Prostate gland (tissue), 2 donors: ENCODE results near the gene C11orf21. TPM values are rescaled to one million over a fixed set of nuclear protein-coding genes. Genes with fewer than 3 reads are reported as not detected.

Experiments
- DNase-seq: peaks from one replicate; pipeline ENCODE4 v3.0.0-alpha.2; 2019; ENCODE audit warnings: low spot score
- H3K27ac ChIP-seq, 2 donors: fragments of 200-600 bp; sonication (generic); 2 replicates each; pipeline ENCODE4 v1.5.1; 2017 to 2019
- H3K27me3 ChIP-seq: fragments of 200-600 bp; sonication (generic); replicated peaks from 2 replicates; pipeline ENCODE4 v1.5.1; 2019; ENCODE audit not compliant: insufficient read depth
- H3K36me3 ChIP-seq, 2 donors: fragments of 200-600 bp; sonication (generic); 1 replicate in 1 of 2; 2 replicates in 1 of 2; pipeline versions ENCODE4 v1.5.1 to v1.8.1; 2017 to 2019
- H3K4me1 ChIP-seq: fragments of 200-600 bp; sonication (generic); replicated peaks from 2 replicates; pipeline ENCODE4 v1.5.1; 2019
- H3K4me3 ChIP-seq, 2 donors: fragments of 200-600 bp; sonication (generic); 2 replicates each; pipeline ENCODE4 v1.5.1; 2017 to 2019
- H3K9me3 ChIP-seq: fragments of 200-600 bp; sonication (generic); 2 replicates; pipeline ENCODE4 v1.5.1; 2017
- POLR2A ChIP-seq: fragments of 450-650 bp; IDR thresholded peaks from one replicate; pipeline ENCODE4 v1.6.1; 2016; ENCODE audit warnings: antibody characterized with exemption, mild to moderate bottlenecking
- POLR2AphosphoS5 ChIP-seq: sonication (generic); formaldehyde crosslinking; IDR thresholded peaks from one replicate; pipeline ENCODE4 v1.6.1; 2017; ENCODE audit warnings: antibody characterized with exemption
- WGBS: methylation state at CpG from one replicate; pipeline ENCODE4 v1.1.5; 2018; 5-methylcytosine and 5-hydroxymethylcytosine counted together
- intact Hi-C: fragments of 100-400 bp; cut with DNase I; formaldehyde crosslinking; loops from one replicate; pipeline ENCODE4 v1.14.2; 2022
- total RNA-seq, 2 donors: library from RNA; depleted of rRNA; stranded (reverse); fragments of >200 nt; gene quantifications; one replicate each; pipeline ENCODE4 v1.1.0, GENCODE V29; 2016
- TF ChIP-seq, protein P1 (sequence below), 4 experiments: fragments of 200-600 bp in 2 of 4; fragments of 450-650 bp in 2 of 4; sonication (generic) in 2 of 4; IDR thresholded peaks; 1 replicate in 3 of 4; 2 replicates in 1 of 4; pipeline ENCODE4 v1.5.1; 2016 to 2019; ENCODE audit warnings: antibody characterized with exemption in 4 of 4, mild to moderate bottlenecking in 2 of 4, moderate library complexity in 2 of 4

C11orf21 gene
- total RNA-seq, 2 donors from 2014 or later, result 0.85 TPM; not detected in 1

DNA sequence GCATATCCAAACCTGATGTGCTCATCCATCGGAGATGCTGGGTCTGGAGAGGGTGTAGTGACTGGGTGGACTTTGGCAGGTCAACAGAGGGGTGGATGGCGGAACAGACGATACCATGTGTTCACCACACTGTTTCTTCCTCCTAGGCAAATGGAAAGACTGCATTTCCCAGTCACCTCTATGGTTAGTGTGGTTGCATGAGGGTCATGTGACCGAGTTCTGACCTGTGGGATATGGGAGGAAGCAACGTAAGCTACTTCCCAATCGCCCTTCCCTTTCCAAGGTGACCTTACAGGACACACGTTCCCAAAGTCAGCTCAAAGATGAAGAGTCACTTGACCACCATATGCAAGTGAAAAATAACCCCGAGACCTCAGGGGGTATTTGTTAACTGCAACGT lies 27.8 kb upstream of the C11orf21 start:
- TF ChIP-seq POLR2A (no peak), POLR2AphosphoS5 (no peak)
- TF ChIP-seq, protein P1, sequence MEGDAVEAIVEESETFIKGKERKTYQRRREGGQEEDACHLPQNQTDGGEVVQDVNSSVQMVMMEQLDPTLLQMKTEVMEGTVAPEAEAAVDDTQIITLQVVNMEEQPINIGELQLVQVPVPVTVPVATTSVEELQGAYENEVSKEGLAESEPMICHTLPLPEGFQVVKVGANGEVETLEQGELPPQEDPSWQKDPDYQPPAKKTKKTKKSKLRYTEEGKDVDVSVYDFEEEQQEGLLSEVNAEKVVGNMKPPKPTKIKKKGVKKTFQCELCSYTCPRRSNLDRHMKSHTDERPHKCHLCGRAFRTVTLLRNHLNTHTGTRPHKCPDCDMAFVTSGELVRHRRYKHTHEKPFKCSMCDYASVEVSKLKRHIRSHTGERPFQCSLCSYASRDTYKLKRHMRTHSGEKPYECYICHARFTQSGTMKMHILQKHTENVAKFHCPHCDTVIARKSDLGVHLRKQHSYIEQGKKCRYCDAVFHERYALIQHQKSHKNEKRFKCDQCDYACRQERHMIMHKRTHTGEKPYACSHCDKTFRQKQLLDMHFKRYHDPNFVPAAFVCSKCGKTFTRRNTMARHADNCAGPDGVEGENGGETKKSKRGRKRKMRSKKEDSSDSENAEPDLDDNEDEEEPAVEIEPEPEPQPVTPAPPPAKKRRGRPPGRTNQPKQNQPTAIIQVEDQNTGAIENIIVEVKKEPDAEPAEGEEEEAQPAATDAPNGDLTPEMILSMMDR (IDR thresholded peaks at IDR 0.05), result no peak
- no peak for DNase-seq
- H3K36me3 ChIP-seq, result no peaks in the 10 kb centered on the region
- no peaks in the 10 kb centered on the region for H3K27me3 ChIP-seq
- no peaks in the 10 kb centered on the region for H3K9me3 ChIP-seq
- H3K4me1 ChIP-seq, result no peaks in the 10 kb centered on the region
- H3K27ac ChIP-seq, result no peak overlapping the region
- no peak overlapping the region for H3K4me3 ChIP-seq
- intact Hi-C loops, result no loop called here
- 89% methylated on average over 9 of the region's 9 CpGs for WGBS

DNA sequence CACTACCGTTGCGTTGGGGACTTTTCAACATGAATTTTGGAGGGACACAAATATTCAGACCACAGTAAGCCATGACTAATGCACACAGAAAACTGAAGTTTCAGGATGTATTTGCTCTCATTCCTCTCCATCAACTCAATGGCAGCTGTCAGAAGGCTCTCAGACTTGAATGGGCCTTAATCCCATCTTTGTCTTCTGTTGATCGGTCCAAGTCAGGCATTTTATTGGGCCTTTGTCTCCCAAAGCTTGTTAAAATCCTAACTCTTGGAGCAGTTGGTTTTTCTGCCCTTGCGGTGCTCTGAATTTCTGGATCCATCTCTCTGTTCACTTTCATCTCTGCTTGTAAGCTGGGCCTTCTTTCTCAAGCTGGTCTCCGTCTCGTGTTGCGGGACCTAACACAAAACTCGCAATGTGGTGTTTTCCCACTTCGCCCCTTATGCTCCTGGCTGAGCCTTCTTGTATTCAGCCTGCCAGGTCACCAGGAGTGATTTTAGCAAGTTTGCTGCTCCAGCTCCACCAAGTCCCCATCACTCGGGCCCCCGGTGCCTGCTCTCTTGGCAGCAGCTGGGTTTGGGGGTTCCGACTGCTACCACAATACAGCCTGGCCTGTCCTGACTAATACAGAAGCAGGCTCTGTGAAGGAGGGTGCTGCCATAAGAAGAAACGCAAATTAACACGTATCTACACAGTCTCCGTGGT lies 27.1 kb upstream of the C11orf21 start:
- intact Hi-C loops, result no loop called here
- no peak overlapping the region for H3K4me3 ChIP-seq
- TF ChIP-seq POLR2AphosphoS5 (no peak), POLR2A (no peak)
- TF ChIP-seq, protein P1 (IDR thresholded peaks at IDR 0.05), result no peak
- no peaks in the 10 kb centered on the region for H3K4me1 ChIP-seq
- no peak for DNase-seq
- WGBS, result 56% methylated on average over 15 of the region's 15 CpGs
- no peaks in the 10 kb centered on the region for H3K27me3 ChIP-seq
- H3K27ac ChIP-seq, result no peak overlapping the region
- H3K9me3 ChIP-seq, result no peaks in the 10 kb centered on the region
- no peaks in the 10 kb centered on the region for H3K36me3 ChIP-seq

DNA sequence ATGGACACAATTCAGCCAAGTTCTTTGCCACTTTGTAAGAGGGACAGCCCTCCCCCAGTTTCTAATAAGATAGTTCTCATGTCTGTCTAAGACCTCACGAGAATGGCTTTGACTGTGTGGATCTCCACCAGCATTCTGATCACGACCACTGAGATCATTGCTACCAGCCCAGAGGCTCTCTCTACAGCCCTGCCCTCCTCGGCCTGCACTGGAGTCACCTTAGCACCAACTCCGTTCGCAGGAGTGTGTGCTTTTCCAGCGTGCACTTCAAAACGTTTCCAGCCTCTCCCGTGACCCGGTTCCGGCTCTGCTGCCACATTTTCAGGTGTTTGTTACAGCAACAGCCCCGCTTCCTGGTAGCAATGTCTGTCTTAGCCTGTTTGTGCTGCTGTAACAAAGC lies 26.3 kb upstream of the C11orf21 start:
- intact Hi-C loops, result no loop called here
- WGBS, result 93% methylated on average over 11 of the region's 11 CpGs
- Histone ChIP-seq H3K36me3 (no peaks in the 10 kb centered on the region), H3K4me1 (no peaks in the 10 kb centered on the region), H3K27me3 (no peaks in the 10 kb centered on the region), H3K4me3 (no peak overlapping the region), H3K27ac (no peak overlapping the region), H3K9me3 (no peaks in the 10 kb centered on the region)
- TF ChIP-seq POLR2AphosphoS5 (no peak), POLR2A (no peak)
- TF ChIP-seq, protein P1 (IDR thresholded peaks at IDR 0.05), result no peak
- no peak for DNase-seq

DNA sequence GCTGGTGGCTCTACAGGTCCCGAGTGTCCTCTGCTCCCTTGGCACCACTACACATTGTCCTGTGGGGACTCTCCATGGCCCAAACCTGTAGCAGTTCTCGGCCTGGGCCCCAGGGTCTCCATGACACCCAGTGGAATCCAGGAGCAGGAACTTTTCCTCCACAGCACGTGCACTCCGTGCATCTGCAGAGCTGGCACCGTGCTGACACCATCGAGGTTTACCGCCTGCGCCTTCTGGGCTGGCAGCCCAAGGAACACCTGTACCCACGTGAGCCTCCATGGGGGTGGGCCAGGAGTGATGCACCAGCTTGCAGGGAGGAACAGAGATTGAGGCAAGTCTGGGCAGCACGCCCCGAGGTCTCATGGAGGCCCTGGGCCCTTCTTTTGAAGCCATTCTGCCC lies 25.3 kb upstream of the C11orf21 start:
- Histone ChIP-seq H3K36me3 (no peaks in the 10 kb centered on the region), H3K9me3 (no peaks in the 10 kb centered on the region), H3K27me3 (no peaks in the 10 kb centered on the region), H3K4me1 (no peaks in the 10 kb centered on the region), H3K27ac (no peak overlapping the region), H3K4me3 (no peak overlapping the region)
- TF ChIP-seq POLR2AphosphoS5 (peak; percentile 7), POLR2A (no peak)
- 53% methylated on average over 11 of the region's 11 CpGs for WGBS
- intact Hi-C loops, result no loop called here
- no peak for DNase-seq

DNA sequence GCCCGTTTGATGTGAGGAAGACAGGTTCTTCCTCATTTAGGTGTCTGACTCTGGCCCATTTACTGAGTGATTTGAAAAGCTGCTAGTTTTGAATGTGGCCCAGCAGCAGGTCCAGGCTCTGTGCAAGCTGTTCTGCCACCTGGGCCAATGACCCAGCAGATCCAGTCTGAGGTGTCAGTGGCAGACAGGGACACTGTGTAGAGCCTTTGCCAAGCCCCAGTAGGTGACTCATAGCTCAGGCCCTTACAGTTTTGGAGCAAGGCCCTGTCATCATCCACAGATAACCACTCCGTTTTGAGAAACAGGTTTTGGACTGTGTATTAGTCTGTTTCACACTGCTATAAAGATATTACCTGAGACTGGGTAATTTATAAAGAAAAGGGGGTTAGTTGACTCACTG lies 24.0 kb upstream of the C11orf21 start:
- Histone ChIP-seq H3K27ac (peak overlapping the region; percentile 46 to 50), H3K9me3 (no peaks in the 10 kb centered on the region), H3K27me3 (no peaks in the 10 kb centered on the region), H3K4me1 (no peaks in the 10 kb centered on the region), H3K4me3 (no peak overlapping the region), H3K36me3 (no peaks in the 10 kb centered on the region)
- intact Hi-C loops, result no loop called here
- WGBS, result 18% methylated on average over 2 of the region's 2 CpGs
- DNase-seq, result peak; percentile 89
- TF ChIP-seq, protein P1 (IDR thresholded peaks at IDR 0.05), result no peak
- TF ChIP-seq POLR2AphosphoS5, result peak; percentile 93
